Measurements from ENCODE around the gene TMEM234. TPM values are rescaled to one million over a fixed set of nuclear protein-coding genes. Genes with fewer than 3 reads are reported as not detected.

Gene TMEM234
- total and polyA plus RNA-seq, 10 of the 15 experiments (the other 5 are each of a cell fraction or from before 2014, with no cell fraction given) = 2.9 to 10.9 (median 6.4) TPM

DNA sequence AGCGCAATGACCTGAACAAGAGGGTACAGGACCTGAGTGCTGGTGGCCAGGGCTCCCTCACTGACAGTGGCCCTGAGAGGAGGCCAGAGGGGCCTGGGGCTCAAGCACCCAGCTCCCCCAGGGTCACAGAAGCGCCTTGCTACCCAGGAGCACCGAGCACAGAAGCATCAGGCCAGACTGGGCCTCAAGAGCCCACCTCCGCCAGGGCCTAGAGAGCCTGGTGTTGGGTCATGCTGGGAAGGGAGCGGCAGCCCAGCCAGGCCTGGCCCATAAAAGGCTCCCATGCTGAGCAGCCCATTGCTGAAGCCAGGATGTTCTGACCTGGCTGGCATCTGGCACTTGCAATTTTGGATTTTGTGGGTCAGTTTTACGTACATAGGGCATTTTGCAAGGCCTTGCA is 27.2 kb downstream of the TMEM234 start:
- no peak overlapping the region for H2AFZ ChIP-seq (ENCODE audit: control insufficient read depth, low read depth, low read length)
- no peak overlapping the region for H3K9ac ChIP-seq (ENCODE audit: control insufficient read depth, insufficient read depth, low read length)
- DNase-seq (ENCODE audit: low read depth, low spot score) (no peak), ATAC-seq (no peak), FAIRE-seq (no peak)
- in situ Hi-C loops (cut with MboI) = no loop called here
- H3K36me3 ChIP-seq (ENCODE audit: control insufficient read depth in 2 of 2, insufficient read depth in 2 of 2, low read length in 1 of 2) = peaks cover 49 to 56% of the 10 kb centered on the region in 2 experiments
- no peaks in the 10 kb centered on the region; the same call in none of the 2 replicates for H3K79me2 ChIP-seq (ENCODE audit: control insufficient read depth, insufficient read depth, low read length)
- POLR2A ChIA-PET = no interaction called here
- intact Hi-C loops (cut with micrococcal nuclease; ENCODE audit: unreplicated experiment) = no loop called here
- no peaks in the 10 kb centered on the region for H3K27me3 ChIP-seq (replicated peaks in 1 of 2; ENCODE audit: control insufficient read depth in 2 of 2, insufficient read depth in 2 of 2, low read length in 1 of 2)
- CTCF ChIA-PET = no interaction called here
- RAD21 ChIA-PET (ENCODE audit: unreplicated experiment) = no interaction called here
- H3K4me2 ChIP-seq (ENCODE audit: control insufficient read depth, insufficient read depth) = no peak overlapping the region
- H3K4me1 ChIP-seq (ENCODE audit: control insufficient read depth, insufficient read depth, low read length) = peaks cover 8% of the 10 kb centered on the region
- H3K4me3 ChIP-seq = no peak overlapping the region
- no peaks in the 10 kb centered on the region for H3K9me3 ChIP-seq (replicated peaks; ENCODE audit: control insufficient read depth, insufficient read depth, low read length)
- WGBS (ENCODE audit: insufficient coverage, insufficient replicate concordance, low lambda C conversion rate, missing lambda C conversion rate) = 97% methylated on average over 6 of the region's 6 CpGs
- no peak for TF ChIP-seq TBL1XR1 (IDR thresholded peaks at IDR 0.05; ENCODE audit: low read depth, low read length)
- 0 out of 2 replicates have a peak, but pooled peaks have one; percentile 29 for TF ChIP-seq POLR2A (IDR thresholded peaks at IDR 0.05; ENCODE audit: low read depth, low read length)
- BruUV-seq (replicated peaks) = no TSS peak
- no peaks in the 10 kb centered on the region for H4K20me1 ChIP-seq (ENCODE audit: control insufficient read depth, insufficient read depth)
- no peak overlapping the region for H3K27ac ChIP-seq (ENCODE audit: control insufficient read depth, insufficient read depth)
- SMC1A ChIA-PET (ENCODE audit: uncharacterized antibody, unreplicated experiment) = no interaction called here

DNA sequence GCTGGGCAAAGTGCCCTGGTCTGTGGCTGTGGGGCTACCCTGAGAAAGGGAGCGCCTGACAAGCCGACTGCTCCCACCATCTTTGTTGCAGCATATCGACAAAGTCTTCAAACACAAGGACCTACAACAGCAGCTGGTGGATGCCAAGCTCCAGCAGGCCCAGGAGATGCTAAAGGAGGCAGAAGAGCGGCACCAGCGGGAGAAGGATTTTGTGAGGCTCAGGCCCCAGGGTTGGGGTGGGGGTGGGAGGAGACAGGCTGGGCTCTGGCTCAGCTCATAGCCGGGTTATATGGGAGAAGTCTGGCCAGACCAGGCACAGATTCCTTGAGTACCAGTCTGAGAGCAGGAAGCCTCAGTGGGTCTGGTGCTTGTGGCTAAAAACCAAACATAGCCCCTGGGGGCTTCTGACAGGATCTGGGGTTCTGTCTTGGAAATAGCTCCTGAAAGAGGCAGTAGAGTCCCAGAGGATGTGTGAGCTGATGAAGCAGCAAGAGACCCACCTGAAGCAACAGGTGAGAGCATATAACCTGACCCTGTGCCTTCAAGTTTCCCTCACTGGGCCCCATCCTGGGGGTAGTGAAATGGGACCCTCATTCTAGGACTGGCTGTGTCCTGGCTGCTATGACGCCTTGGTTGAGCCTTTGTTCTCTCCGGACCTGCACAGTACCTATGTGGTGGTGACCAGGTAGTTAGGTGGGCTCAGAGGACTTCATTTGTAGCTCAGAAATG is 29.8 kb downstream of the TMEM234 start:
- H3K9ac ChIP-seq (ENCODE audit: control insufficient read depth, insufficient read depth, low read length) = no peak overlapping the region
- RAD21 ChIA-PET (ENCODE audit: unreplicated experiment) = interaction anchor here (0.6 kb wide), 1 partner anchor 26 kb away, joined by 4 read pairs; no protein-coding TSS in a partner anchor
- no peak for DNase-seq (ENCODE audit: low read depth, low spot score)
- 0 out of 2 replicates have a peak, but pooled peaks cover 6% of the 10 kb centered on the region for H3K4me1 ChIP-seq (ENCODE audit: control insufficient read depth, insufficient read depth, low read length)
- FAIRE-seq = no peak
- SMC1A ChIA-PET (ENCODE audit: uncharacterized antibody, unreplicated experiment) = interaction anchor here (1.1 to 1.6 kb wide), 2 partner anchors 13 to 49 kb away, joined by 3 to 4 read pairs; partner anchors contain the start of gene IQCC
- H4K20me1 ChIP-seq (ENCODE audit: control insufficient read depth, insufficient read depth) = no peaks in the 10 kb centered on the region
- H3K36me3 ChIP-seq (ENCODE audit: control insufficient read depth in 2 of 2, insufficient read depth in 2 of 2, low read length in 1 of 2) = peaks cover 54 to 71% of the 10 kb centered on the region in 2 experiments
- H3K79me2 ChIP-seq (ENCODE audit: control insufficient read depth, insufficient read depth, low read length) = peaks cover under 1% of the 10 kb centered on the region
- in situ Hi-C loops (cut with MboI) = no loop called here
- no peak overlapping the region for H3K27ac ChIP-seq (ENCODE audit: control insufficient read depth, insufficient read depth)
- no peaks in the 10 kb centered on the region for H3K9me3 ChIP-seq (replicated peaks; ENCODE audit: control insufficient read depth, insufficient read depth, low read length)
- no TSS peak for BruUV-seq (replicated peaks)
- H3K4me3 ChIP-seq = no peak overlapping the region
- no peak overlapping the region for H2AFZ ChIP-seq (ENCODE audit: control insufficient read depth, low read depth, low read length)
- CTCF ChIA-PET = interaction anchor here (1.0 kb wide), 1 partner anchor 8 kb away, joined by 3 read pairs; the partner anchor contains the start of gene CCDC28B
- POLR2A ChIA-PET = interaction anchor here (0.6 to 1.0 kb wide), 4 partner anchors 7 to 102 kb away, joined by 3 read pairs; no protein-coding TSS in a partner anchor
- H3K4me2 ChIP-seq (ENCODE audit: control insufficient read depth, insufficient read depth) = no peak overlapping the region
- ATAC-seq = no peak
- 92% methylated on average over 8 of the region's 8 CpGs for WGBS (ENCODE audit: insufficient coverage, insufficient replicate concordance, low lambda C conversion rate, missing lambda C conversion rate)
- intact Hi-C loops (cut with micrococcal nuclease; ENCODE audit: unreplicated experiment) = no loop called here
- H3K27me3 ChIP-seq (replicated peaks in 1 of 2; ENCODE audit: control insufficient read depth in 2 of 2, insufficient read depth in 2 of 2, low read length in 1 of 2) = no peaks in the 10 kb centered on the region
- TF ChIP-seq BACH1 (IDR thresholded peaks at IDR 0.05; ENCODE audit: borderline replicate concordance) (no peak), MEF2B (IDR thresholded peaks at IDR 0.05; ENCODE audit: partially characterized antibody, poor library complexity, severe bottlenecking) (no peak), HDAC2 (IDR thresholded peaks at IDR 0.05) (no peak), TCF7 (IDR thresholded peaks at IDR 0.05; ENCODE audit: borderline replicate concordance) (no peak), TARDBP (IDR thresholded peaks at IDR 0.05; ENCODE audit: borderline replicate concordance) (no peak), BHLHE40 (IDR thresholded peaks at IDR 0.05; ENCODE audit: borderline replicate concordance in 1 of 2, low read depth in 2 of 2, low read length in 1 of 2) (no peak), FOS (IDR thresholded peaks at IDR 0.05; ENCODE audit: borderline replicate concordance, extremely low read depth, insufficient read length) (no peak), YY1 (IDR thresholded peaks at IDR 0.05; ENCODE audit: low read depth, low read length) (no peak), STAT1 (conservative IDR thresholded peaks at IDR 0.05) (no peak)
- TF ChIP-seq, protein P1, sequence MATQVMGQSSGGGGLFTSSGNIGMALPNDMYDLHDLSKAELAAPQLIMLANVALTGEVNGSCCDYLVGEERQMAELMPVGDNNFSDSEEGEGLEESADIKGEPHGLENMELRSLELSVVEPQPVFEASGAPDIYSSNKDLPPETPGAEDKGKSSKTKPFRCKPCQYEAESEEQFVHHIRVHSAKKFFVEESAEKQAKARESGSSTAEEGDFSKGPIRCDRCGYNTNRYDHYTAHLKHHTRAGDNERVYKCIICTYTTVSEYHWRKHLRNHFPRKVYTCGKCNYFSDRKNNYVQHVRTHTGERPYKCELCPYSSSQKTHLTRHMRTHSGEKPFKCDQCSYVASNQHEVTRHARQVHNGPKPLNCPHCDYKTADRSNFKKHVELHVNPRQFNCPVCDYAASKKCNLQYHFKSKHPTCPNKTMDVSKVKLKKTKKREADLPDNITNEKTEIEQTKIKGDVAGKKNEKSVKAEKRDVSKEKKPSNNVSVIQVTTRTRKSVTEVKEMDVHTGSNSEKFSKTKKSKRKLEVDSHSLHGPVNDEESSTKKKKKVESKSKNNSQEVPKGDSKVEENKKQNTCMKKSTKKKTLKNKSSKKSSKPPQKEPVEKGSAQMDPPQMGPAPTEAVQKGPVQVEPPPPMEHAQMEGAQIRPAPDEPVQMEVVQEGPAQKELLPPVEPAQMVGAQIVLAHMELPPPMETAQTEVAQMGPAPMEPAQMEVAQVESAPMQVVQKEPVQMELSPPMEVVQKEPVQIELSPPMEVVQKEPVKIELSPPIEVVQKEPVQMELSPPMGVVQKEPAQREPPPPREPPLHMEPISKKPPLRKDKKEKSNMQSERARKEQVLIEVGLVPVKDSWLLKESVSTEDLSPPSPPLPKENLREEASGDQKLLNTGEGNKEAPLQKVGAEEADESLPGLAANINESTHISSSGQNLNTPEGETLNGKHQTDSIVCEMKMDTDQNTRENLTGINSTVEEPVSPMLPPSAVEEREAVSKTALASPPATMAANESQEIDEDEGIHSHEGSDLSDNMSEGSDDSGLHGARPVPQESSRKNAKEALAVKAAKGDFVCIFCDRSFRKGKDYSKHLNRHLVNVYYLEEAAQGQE (IDR thresholded peaks at IDR 0.05; ENCODE audit: low read depth, low read length) = no peak
- TF ChIP-seq, protein P2, sequence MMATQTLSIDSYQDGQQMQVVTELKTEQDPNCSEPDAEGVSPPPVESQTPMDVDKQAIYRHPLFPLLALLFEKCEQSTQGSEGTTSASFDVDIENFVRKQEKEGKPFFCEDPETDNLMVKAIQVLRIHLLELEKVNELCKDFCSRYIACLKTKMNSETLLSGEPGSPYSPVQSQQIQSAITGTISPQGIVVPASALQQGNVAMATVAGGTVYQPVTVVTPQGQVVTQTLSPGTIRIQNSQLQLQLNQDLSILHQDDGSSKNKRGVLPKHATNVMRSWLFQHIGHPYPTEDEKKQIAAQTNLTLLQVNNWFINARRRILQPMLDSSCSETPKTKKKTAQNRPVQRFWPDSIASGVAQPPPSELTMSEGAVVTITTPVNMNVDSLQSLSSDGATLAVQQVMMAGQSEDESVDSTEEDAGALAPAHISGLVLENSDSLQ (IDR thresholded peaks at IDR 0.05) = no peak

Data from GM12878 (cell line).